GM19238 (cell line): ENCODE measurements around the gene PCDH9.

Experiments used
- DNase-seq: peaks from one replicate; pipeline ENCODE4 v3.0.0; 2011; ENCODE audit warnings: low spot score; ENCODE audit not compliant: insufficient read length

PCDH9 gene

DNA sequence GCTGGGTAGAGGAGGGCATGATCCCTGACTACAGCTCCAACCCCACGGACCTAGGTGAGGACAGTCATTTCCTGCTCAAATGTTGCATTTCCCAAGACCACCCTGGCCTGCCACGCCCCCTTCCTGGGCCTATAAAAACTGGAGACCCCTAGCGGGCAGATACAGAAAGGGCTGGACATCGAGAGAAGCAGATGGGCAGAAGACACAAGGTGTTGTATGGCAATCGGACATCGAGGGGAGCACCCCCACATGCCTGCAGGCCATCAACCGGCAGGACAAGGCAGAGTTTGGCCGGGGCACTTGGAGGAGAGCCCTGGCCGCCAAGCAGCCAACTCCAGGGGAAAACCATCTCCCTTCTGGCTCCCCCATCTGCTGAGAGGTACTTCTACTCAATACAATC is 746.4 kb downstream of the PCDH9 start:
- no peak for DNase-seq

DNA sequence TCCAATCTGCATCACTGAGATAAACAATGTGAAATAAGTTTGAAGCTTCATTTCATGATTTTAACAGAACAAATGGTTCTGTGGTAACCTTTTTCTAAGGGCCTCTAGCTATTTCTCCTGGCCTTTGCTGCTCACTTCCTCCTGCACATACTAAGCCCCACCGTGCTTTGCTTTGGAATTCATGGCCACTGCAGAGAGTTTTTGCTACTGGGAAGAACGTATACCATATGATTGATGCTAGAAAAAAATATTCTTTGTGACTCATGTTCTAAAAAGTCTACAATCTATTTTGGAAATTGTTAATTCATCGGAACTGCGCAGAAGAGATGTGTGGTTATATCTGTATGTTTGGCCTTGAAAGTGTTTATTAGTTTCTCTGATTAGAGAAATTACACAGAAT is 747.3 kb downstream of the PCDH9 start:
- DNase-seq: no peak

DNA sequence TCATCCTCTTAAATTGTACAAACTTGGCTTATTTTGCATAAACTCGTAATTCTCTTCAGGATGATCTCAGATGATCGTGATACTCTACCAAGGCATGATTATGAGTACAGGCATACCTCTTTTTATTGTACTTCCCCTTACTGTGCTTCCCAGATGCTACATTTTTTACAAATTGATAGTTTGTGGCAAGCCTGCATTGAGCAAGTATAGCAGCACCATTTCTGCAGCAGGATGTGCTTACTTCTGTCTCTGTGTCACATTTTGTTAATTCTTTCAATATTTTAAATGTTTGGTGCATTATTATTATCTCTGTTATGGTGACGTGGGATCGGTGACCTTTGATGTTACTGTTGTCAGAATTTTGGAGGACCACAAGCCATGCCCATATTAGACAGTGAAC is 752.3 kb downstream of the PCDH9 start:
- no peak for DNase-seq

DNA sequence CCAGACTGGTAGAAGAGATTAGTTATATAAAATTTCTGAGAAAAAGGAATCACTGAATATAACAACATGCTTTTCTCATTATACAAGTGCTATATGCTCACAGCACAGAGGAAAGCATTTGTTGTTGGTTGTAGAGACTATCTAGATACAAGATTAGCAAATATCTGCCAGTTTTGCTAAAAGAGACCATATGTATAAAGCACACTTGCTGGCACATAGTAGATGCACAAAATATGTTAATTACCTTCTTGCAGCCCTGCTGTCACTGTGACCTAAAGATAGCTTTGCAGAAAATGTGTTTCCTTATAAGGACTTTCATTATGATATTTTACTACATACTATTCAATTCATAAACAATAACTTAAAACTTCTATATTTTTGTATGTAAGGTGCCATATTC is 755.1 kb downstream of the PCDH9 start:
- DNase-seq: no peak

DNA sequence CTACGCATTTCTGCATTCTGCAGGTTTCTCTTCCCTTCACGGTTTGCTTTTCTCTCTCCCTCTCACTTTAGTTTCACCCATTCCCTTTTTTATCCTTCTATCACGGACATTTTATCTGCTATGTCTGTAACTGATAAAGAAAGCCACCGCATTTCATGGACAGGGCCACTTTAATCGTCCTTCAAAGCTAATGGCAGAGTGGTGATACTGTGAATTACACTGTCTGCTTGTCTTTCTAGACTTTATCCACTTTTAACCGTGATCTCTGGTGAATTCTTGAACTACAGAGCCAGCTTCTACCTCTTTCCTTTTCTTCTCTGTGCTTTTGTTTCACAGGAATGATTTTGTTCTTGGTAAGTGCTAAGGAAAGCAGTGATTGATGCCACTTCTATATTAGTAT is 760.4 kb downstream of the PCDH9 start:
- DNase-seq: no peak

DNA sequence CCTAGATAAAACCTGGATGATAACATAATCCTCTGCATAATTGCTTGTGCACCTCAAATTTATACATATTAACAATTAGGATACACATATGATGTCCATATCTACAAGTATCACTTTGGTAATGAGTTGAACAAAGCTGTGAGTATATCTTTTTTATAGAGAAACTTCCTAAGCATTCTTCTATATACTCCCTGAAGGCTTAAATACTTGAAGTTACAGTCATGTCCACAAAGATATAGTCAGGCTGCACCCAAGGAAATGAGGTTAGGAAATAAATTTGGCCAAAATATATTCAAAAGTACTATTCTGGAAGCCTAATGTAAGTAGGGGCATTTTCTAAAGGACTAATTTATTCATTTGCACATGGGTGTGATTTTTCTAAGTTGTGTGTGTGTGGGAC is 761.5 kb downstream of the PCDH9 start:
- DNase-seq: no peak

DNA sequence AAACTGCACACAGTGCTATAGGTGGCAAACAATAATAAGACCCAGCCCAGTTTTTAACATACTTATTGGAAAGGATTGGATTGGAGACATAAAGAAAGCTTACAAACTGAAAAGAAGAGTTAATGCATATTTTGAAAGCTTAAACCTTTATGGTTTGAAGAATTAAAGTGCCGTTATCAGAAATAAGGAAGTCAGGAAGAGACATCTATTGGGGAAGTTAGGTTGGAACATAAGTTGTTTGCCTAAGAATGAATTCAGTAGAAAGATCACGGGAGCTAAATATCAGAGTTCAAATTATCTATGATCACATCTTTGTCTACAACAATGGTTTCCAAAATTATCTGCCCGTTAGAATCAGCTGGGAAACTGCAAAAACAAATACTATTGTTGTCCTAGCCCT is 767.9 kb downstream of the PCDH9 start:
- DNase-seq: no peak

DNA sequence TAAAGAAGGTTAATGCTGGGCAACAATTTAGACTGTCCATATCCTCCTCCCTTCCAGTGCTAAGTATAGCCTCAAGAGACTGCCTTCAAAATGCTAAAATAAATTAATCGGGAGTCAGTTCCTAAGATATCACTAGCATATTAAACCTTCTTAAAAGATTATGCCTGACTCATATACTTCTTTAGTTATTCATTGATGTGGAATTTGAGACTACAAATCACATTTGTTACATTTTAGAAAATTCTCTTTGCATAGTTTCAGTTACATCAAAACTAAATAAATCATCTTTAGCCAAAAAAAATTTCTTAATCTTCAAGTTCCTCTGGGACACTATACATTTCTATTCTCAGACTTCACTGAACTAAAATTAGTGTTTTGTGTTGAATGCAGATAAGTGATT is 769.1 kb downstream of the PCDH9 start:
- no peak for DNase-seq

DNA sequence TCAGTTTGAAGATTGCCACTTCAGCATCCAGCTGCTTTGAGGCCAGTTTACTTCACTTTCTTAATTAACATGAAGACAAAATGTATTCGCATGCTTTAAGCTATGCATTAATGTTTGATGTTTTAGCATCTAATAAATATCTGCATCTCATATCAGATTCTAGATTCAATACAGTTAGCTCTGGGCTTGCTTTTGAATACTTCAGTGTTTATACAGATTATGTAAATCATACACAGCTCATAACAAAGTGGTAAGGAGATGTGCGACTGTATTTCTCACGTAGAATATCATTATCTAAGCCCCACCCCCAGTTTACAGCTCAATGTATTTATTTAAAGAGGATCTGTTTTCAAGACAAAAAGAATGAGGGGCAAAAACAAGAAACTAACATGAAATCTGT is 770.5 kb downstream of the PCDH9 start:
- DNase-seq: no peak

DNA sequence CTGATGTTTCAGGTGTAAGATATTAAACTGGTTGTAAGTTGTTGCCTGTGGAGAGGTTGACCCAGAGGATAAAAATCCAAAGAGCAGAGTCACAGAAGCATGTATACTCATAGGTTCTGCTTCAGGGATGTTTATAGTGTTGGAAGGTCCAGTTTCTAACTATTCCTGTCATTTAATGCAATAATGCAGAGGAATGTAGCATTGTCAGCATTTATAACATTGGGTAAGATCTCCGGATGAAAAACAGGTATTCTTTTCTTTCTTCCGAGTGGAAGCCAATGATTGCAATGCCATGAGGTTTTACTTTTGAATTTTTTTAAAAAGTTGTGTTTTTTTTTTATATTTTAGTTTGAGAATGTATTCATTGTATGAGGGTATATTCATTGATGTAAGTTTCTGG is 771.0 kb downstream of the PCDH9 start:
- no peak for DNase-seq

DNA sequence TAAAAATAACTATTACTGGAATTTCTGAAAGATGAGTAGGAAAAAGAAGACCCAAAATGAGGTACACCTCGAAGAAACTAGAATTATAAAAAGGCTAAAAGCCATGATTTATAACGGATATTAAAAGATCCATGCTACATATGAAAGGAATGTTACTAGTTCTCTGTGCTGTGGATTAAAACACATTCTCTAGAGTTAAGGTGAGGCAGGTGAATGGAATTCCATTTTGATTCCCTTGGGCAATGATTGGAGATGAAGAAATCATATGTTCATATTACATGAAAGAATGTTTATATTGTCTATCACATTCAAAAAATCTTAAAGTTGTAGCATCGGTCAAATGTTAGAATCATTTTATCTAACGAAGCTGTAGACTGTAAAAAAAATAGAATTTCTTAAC is 783.7 kb downstream of the PCDH9 start:
- DNase-seq: no peak

DNA sequence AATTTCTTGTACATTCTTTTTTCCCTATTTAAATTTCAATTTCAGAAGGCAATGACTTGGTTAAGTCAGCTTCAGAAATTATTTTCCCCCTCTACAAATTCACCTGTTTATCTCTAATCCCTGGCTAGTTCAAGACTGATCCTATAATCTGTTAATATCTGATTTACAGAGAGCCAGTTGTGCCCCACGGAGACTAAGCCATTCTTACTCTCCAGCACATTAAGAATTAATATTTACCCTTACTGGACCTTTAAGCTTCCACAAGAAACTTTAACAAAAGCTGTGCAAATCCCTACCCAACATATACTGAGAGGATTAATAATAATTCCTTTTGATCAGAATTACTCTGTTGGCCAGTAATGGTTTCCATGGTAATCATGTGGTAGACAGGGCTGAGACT is 786.2 kb downstream of the PCDH9 start:
- DNase-seq: no peak

DNA sequence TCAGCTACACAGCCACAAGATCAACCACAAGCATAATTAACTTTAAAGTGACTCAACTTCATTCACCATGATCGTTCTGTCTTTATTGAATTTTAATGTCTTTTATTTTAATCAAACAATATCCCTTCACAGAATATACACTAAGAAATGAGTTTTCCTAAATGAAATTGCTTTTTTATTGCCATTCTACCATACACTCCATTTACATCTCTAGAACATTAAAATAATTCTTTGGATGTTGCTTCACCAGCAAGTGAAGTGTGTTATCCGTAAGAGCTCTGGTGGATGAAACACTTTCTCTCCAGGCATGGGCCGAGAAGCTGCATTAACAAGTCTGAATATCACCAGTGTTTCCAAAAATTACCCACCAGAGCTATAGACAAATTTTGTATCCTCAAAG is 789.2 kb downstream of the PCDH9 start:
- DNase-seq: no peak

DNA sequence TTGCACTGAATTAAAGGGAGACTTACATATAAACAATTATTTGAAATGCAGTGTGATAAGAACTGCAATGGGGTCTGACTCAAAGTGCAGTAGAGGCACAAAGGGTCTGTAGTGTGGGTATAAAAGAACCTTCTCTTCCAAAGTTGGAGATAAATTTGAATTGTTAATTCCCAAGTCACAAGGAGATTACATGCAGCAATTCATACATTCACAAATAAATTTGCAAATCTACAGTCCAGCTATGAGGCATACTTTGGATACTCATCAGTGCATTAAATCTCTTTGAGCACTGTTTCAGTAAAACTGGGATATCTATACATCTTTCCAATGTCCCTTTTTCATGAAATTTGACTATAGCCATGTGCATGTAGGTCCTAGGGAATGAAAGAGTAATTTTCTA is 799.4 kb downstream of the PCDH9 start:
- DNase-seq: no peak

DNA sequence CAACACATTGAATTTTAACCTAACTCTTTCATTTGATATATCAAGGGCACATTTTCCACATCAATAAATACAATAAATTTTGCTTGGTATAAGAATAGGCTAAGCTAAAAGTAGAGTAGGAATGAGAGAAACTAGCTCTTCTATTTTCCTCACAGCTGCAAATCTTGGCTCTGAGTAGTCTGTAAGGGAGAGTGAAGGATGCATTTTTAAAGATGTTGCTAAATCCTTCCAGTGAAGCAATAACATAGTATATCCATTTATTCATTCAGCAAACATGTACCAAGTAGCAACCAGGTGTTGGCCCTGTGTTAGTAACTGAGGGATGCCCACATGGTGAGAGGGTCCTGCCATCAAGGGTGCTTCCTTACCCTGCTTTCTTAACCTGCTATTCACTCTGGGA is 799.9 kb downstream of the PCDH9 start:
- no peak for DNase-seq

DNA sequence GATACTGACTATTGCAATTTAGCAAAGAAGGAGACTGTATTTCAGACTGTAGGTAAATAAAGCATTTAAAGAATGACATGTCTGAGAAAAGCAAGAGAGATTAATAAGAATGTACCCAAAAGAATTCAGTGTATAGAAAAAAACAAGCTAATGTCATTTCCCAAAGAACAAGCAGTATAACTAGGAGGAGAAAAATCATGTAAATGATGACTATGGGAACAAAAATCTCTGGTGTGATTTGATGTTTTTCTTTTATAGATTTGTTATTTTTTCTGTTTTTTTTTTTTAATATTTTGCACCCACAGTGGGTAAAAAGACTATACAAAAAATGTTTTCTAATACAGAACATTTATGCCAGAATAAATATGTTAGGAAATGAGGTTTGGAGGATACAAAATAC is 801.0 kb downstream of the PCDH9 start:
- no peak for DNase-seq

DNA sequence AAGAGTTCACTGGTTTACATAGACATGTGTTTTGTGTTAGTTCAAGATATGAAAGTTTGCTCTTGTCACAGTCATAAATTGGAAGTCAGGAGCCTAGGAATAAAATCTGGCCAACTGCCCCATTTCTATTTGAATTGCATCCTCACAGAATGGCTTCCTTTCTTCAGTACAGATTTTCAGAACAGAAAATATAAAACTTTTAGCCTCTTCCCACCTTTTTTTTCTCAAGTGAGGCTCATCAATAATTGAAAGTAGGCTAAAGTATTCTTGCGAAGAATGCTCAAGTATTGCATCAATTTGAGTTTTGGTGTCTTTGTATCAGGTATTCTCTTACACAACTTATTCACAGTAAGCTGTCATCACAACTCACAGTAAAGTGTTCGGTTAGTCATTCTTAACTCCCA is 802.7 kb downstream of the PCDH9 start:
- DNase-seq: no peak

DNA sequence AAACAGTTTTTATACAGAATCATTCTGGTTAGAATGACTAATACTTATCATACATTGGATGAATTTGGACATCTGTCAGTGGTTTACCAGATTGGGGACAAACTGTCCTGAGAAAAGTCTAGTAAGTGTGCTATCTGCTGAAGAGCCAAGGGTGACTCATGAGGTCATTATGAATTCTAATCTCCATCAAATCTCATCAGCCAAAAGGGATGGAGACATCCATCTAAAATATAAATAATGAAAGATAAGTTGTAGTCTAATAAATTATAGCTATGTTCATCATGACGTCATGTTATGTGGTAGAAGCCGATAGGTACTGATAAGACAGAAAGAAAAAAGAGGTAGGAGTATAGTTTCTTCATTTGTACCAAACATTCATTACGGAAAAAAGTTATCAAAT is 804.4 kb downstream of the PCDH9 start:
- no peak for DNase-seq

DNA sequence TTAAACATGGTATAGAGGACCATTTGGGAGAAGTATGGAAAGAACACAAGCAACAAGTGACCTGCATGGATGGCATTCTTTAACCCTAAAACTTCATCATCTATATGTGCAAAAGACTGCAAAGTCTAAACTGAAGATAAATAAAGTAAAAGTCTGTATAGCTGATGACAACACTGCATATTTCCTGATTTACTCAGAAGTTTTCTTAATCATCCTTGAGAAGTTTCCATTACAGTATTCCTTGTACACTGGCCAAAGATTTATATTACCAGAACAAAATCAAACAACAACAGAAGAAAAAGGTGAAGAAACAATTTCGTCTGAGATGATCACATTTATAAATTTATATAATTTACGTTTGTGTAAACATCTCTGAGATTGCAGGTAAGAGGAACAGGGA is 805.7 kb downstream of the PCDH9 start:
- no peak for DNase-seq

DNA sequence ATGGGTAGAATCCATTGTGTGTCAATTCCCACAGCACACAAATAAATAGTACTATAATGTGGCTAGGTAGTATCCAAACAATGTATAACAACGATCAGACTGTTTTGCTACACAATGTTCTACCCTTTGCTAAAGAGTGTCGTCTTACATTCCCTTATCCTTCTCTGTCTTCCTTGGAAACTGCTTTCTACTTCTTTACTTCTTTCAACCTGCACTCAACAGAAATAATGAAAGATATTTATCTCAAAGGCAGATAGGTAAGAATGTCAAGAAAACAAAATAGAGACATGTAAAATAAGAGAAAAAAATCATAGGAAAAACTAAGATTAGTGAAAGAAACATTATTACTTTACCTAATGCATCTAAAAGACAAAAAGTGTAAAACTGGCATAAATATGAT is 814.7 kb downstream of the PCDH9 start:
- no peak for DNase-seq

DNA sequence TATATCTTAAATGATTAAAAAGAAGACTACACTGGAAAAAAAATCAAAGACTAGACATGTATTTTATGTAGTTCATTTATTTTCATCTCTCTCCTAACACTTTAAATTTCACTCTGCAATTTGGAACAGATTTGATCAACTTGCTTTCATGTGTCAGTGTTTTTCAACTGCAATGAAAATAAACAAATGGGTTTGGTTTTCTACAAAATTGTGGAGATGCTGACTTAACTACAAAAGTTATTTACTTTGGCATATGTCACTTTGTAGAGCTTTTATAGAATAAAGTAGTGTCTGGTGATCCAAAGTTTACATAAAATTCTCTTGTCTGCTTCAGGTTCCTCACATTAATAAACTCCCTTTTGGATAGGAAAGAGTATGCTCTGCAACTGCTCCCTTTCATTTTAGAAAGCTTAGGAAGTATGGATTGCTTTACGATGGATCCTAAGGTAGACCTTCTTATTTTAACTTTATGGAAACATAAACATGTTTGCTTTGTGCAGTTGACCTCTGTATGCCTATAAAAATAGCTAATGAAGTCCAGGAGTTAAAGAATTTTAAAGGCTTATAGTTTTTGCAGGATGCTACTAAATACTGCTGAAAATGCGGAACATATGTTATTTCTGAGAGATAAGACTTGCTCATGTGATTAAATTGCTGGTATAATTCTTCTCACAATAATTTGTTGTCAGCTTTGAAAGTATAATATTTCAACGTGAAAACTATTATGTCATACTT is 815.9 kb downstream of the PCDH9 start:
- DNase-seq: no peak

DNA sequence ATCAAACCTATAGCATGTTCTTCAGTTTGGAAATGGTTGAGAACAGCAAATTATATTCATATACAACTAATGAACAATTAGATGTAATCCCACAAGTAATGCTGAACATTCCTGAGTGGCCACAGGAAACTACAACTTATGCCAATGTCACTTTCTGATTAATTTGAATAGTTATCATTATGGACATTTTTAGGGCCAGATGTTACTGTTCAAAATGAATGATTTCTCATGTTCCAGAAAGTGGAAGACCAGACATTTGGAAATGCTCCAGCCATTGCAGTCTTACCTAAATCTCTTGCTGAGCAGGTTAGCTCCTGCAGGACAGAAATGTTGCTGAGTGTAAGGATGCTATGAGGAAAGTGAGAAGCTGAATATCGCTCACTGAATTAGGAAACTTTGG is 819.8 kb downstream of the PCDH9 start:
- no peak for DNase-seq

DNA sequence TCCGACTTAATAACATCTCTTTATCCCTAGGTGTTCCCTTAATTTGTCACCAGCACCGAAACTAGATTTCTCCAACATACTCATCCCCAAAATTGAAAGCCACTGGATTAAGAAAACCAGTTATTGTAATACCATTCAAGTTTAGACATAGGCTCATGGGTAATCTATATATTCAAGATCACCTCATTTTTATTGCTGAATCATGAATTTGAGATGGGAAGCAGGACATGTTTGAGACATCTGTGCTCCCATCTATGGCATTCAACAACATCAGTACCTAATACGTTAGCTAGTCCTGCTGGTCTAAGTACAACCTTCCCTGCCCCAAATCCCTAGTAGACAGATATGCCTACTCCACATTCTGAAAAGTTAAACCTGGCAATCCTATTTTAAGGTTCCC is 820.6 kb downstream of the PCDH9 start:
- DNase-seq: no peak

DNA sequence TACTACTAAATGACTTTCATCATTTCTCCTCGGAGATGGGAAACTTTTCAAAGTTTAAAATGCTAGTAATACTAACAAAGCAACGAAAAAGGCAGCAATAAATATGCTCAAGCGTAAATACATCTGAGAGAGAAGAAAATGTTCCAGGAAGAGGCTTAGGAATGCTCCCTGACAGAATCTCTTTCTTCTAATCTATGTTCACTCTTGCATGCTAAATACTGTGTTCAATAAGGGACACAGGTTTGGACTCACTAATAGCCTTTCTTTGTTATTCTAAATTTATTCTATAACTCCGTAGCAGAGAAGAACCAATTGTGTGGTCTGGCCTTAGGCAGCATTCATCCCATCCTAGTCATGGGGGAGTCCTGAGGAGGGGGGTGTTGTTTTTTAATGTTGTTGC is 823.0 kb downstream of the PCDH9 start:
- no peak for DNase-seq
